GM12872 (cell line): ENCODE results near the gene GNG12.

ENCODE experiments used
- CTCF ChIP-seq: IDR thresholded peaks from 3 replicates; pipeline ENCODE4 v1.5.1; 2011; ENCODE audit warnings: low read depth, mild to moderate bottlenecking, low read length, moderate library complexity; ENCODE audit not compliant: insufficient read depth

Gene GNG12

DNA sequence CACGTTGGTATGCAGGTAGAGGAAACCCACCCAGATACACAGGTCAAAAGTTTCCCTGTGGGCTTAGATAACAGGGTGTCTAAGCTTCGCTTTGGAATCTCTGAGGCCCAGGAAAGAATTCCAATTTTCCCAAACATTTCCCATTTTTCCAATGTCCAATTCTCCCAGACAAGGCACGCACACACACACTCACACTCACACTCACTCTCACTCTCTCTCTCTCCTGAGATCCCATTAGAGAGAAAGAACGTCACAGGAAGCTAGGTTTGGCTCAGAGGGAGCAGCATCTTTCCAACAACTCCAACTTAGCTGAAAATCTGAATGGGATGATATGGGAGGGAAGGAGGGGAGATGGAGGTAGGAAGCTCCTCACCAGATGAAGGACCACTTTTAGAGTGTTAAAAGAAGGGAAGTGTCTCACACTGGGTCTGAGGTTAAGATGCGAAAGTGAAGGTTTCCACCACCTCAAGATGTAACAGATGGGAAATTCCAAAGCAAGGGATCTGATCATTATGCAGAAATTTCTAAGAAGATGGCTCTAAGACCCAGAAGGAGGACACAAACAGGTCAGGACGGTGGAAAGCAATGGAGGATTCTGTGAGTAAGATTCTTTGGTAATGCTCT is 63.5 kb downstream of the GNG12 start:
- TF ChIP-seq CTCF = no peak

- no peak for TF ChIP-seq CTCF
These were observed 64.8 kb downstream of the GNG12 start for GRCh38 chr1:67768480-67768879.

- no peak for TF ChIP-seq CTCF
These were observed 66.0 kb downstream of the GNG12 start for GRCh38 chr1:67767103-67767782.

DNA sequence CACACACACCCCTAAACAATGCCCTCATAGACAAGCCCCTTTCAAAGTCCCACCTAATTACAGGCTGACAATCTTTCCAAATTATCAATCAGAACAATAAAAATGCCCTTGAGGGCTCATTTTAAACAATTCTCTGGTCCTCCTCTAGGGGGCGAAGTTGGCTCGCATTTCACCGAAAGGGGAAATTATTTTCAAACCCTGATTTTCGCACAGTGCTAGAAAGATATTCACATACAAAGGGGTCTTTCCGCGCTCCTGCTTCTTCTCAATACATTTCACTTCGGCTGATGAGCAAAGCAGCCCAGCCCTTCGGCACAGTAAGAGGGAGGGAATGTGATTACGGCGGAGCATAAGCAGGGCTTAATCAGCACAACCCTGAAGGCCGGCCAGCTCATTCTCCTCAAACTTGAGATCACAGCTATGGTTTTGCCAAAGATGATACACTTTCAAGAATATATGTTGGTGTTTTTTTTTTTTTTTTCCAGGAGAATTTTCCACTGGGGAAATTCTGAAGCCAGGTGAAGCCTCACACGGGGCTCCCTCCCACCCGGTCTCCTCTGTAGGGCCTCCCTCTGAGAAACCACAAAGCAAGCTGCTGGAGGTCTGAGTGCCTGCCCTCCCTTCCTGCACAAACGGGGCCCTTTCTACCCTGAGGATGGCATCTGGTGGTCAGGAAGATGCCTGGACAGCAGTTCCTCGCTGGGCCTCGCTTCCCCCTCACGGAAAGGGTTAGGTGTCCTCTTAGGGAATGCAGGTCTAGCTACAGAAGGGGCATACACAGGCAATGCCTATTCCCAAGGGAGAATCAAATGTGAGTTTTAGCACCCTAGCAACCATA is 66.9 kb downstream of the GNG12 start:
- peak; percentile 65 for TF ChIP-seq CTCF

DNA sequence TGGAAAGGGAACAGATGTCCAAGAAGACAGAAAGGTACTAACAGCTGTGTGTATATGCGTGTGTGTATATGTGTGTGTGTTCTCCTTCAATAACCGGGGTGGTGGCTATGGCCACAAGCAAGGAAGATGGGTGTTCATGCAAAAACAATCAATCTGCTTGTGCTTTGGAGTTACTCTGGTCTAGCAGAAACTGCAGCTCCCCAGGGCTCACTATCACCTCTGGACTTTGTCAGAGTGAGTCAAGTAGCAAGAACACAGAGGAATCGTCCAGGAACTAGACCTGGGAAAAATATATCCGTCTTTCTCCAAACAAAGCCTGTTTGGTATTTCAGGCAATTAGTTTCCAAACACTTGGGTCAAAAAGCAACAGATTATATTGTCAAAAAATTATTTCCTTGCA is 68.6 kb downstream of the GNG12 start:
- TF ChIP-seq CTCF = no peak

GRCh38 chr1:67761730-67762129 is 71.5 kb downstream of the GNG12 start:
- TF ChIP-seq CTCF = no peak

GRCh38 chr1:67761091-67761490 is 72.2 kb downstream of the GNG12 start:
- TF ChIP-seq CTCF = no peak
